Amniotic stem cell (primary cell): Measurements from ENCODE around the gene GPR171.
A peak's percentile ranks its signal among the peaks of the same experiment; 100 is the strongest.
"Not testable (repeated sequence)": the region's sequence is repeated elsewhere in the genome, so short reads cannot be mapped to it uniquely, and the experiment has no call there.

ENCODE experiments used
- DNase-seq: peaks from one replicate; lab custom pipeline; 2025; lab: John Stamatoyannopoulos, UW

The GPR171 gene

DNA sequence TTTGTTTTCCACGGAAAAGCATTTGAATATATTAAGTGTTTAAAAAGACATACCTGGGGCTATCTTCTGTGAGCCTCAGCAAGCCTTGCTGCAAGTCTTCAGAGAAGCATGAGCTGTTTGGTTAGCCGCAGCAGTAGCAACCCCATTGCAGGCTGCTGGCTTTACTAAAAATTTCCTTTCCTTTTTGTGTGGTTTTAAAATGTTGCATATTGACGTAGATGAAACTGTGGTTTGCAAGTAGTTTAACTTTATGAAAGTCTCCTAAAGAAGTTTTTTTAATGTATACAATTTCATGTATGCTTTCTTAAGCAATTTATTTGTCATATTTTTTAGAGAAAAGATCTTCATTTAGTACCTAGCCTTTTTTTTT, at the start of gene GPR171:
Gene GPR171 (minus strand): TSS at position 166 of the 370 bp plus-strand sequence. CDS start 3,830 bp downstream, outside the sequence.
- no peak for DNase-seq

DNA sequence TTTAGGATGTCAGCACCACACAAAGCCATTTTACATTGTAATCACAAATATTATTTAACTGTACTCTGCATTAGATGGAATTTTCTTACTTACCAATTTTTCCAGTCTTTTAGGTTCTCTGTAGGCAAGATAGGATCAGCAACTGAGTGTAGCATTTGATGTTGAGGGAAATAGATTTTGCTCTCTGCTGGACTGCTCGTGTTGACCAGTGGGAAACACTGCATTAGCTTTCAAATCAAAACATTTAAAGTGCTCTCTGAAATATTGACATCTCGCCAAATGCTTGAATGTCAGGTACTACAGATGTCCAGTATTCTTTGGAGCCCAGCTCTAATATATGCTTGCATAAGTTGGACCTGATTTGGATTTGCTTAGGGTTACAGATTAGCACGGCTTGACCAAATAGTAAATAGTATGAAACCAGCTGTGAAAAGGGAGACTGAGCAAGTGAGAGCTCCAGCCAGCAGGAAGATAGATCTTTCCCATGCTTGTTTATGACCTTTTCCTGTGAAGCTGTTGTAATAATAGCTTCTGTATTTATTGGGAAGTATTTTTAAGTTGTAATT, 45.8 kb upstream of the GPR171 start:
- no peak for DNase-seq

- not testable (repeated sequence) for DNase-seq
Measured at GRCh38 chr3:151242006-151242405, 39.0 kb upstream of the GPR171 start.

DNA sequence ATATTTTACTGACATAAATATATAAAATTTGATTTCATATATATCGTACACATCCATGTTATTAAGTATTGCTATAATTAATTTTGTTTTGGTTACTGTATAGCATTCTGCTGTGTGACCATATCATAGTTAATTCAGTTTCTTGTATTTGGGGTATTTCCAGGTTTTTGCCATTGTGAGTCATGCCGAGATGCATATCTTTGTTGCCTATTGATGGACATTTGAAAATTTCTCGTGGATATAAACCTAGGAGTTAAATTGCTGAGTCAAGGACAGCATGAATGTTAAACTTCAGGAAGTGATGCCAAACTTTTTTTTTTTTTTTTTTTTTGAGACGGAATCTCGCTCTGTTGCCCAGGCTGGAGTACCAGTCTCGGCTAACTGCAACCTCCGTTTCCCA, 33.7 kb upstream of the GPR171 start:
- DNase-seq = no peak

GRCh38 chr3:151236316-151236715, 33.3 kb upstream of the GPR171 start:
- DNase-seq = no peak

GRCh38 chr3:151234825-151235224, 31.8 kb upstream of the GPR171 start:
- DNase-seq = no peak

DNA sequence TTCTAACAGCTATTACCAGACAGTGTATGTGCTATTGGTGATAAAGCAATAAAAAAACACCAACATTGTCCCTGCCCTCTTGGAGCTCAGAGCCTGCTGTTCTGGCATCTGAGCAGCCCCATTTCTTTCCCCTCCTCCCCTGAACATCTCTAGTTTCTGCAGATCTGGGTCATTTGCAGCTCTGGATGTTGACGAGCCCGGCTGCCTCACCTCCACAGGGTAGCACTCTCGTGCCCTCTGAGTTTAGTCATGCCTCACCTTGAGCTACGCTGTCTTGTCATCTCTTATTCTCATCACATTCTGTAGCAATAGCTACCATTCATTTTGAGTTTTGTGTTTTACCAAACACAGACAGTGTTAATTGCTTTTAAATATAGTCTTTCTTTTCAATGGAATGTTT, 30.0 kb upstream of the GPR171 start:
- DNase-seq = no peak

- not testable (repeated sequence) for DNase-seq
Measured at GRCh38 chr3:151232403-151232802, 29.4 kb upstream of the GPR171 start.

DNA sequence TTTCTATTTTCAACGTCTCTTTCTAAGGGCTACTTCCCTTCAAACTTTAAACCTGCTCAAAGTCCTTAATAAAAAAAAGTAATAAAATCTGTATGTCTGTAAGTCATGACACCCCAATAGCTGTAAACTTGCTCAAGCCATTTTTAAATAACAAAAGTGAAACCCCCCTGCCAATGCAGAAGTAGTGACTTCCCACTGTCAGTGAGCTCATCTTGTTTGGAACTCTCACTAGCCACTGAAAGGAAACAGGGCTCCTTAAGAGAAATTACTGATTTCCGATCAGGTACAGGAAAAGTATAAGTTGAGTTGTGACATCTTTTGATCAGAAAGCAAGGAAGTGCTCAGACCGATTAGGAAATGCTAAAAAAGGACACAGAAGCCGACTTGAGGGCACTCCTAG, 27.6 kb upstream of the GPR171 start:
- no peak for DNase-seq

DNA sequence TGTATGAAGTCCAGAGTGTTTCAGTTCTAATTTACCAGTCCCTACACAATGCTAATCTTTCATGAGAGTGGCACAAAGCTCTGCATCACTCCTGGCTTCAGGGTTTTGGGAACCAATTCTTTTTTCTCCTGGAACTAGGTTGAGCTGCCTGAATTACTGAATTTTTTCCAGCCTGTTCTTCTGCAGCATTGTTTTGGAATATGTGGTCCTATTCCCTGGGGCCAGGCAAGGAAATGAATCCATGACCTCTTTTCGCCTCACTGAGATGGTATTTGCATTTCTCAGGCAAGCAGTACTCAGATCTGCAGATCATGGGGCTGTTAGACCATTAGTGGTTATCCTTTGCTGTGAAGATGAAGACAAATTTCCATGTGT, 25.6 kb upstream of the GPR171 start:
- no peak for DNase-seq

- DNase-seq = peak; percentile 29
Measured at GRCh38 chr3:151227807-151228665, 25.0 kb upstream of the GPR171 start.

- DNase-seq = no peak
Measured at GRCh38 chr3:151227266-151227806, 24.3 kb upstream of the GPR171 start.

DNA sequence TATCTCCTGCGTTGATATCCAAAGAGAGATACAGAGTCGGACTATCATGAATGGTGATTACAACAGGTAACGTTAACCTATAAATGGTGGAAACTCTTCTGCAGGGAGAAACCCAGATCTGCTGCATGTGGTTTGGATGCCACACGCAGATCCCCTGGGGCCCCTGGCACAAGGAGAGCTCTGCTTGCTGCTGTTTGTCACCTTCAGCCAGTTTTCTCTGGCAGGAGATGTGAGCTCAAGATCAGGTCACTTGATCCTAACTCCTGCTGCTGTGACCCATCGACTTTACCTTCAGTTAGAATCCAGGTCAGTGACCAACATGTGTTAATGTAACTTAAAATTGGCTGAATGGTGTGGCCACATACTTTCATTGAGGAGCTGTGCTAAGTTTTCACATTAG, 23.8 kb upstream of the GPR171 start:
- no peak for DNase-seq

DNA sequence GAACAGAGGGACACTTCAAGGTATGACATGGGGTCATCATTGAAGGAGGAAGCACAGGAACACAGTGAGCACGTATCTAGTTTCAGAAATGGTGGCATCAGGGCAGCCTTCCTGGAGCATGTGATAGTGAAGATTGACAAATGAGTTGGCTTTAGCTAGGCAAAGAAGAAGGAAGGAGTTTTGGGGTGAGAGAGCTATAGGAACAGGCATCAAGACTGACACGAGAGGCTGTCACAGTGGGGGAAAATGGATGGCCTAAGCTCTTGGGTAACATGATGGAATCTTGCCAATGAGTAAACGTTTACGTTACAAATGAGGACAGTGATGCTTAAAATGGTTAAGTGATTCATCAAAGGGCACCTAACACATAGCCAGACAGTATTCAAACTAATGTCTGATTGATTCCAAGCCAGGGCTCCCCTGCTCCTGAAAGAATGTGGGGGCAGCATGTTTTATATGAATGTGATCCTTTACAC, 23.1 kb upstream of the GPR171 start:
- DNase-seq = peak; percentile 17

DNA sequence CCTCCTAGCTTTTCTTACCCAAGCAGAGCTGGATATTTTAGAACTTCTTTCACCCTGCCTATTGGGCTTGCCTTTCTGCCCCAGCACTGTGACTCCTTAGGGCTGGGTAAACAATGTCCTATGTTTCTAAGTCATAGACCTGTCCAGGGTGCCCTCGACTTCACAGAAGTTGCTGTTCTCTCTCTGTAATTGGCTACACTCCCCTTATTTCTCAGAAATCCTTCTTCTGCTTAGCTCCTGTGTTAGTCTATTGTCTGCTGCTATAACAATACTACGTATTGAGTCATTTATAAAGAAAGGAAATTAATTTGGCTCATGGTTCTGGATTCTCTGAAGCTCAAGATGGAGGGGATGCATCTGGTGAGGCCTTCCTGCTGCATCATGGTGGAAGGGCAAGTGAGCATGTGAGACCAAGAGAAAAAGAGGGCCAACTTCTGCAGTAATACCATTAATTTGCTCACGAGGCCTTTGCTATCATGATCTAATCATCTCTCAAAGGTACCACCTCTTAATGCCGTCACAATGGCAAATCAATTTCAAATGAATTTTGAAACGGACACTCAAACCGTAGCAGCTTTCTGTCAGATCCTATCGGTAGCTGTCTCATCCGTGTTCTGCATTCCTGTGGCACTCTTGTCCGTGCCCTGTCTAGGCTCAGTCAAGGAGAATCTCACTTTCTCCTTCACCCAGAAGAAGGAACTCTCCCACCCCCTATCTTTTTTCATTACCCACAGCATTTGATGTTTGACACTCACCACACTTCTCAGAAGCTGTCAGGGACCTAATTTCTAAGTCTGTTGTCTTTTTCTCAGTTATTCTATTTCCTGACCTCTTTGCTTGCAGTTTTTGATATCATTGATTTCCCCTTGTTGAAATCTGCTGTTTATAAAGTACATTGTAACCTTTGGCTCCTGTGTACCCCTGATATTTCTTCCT, 22.3 kb upstream of the GPR171 start:
- DNase-seq = no peak

- no peak for DNase-seq
Measured at GRCh38 chr3:151224268-151224866, 21.4 kb upstream of the GPR171 start.

DNA sequence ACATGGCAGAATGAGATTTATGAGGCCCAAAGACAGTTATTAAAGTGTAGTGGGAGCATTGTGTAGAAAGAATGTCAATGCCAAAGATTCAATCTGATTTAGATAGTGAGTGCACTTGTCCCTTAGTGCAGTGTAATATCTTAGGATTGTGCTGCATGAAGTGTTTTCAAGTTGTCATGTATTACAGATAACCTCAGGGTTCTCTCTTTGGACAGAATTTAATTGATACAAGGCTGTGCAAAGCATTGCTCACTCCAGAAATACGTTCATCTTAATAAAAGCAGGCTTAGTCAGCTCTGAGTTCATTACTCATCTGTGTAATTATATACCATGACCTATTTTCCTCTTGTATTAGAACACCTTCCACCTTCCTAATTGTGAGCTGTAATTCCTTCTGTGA, 16.0 kb upstream of the GPR171 start:
- peak; percentile 4 for DNase-seq

DNA sequence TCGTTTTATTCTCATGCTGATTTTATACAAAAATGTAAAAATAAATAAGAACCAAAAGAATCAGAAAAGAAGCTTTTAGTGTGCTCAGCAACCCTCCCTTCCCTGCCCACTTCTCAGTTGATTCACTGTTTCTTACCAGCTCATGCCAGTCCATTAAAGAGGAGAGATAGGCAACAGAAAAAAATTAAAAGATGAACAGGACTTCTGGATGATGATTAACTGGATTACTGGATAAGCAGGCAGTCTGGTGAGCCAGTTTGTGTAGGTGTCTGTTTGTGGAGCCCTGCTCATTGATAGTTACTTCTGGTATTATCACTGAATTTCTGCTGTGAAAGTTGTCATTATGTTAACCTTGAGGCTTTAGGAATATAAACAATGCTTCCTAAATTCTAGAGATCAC, 15.1 kb upstream of the GPR171 start:
- no peak for DNase-seq

DNA sequence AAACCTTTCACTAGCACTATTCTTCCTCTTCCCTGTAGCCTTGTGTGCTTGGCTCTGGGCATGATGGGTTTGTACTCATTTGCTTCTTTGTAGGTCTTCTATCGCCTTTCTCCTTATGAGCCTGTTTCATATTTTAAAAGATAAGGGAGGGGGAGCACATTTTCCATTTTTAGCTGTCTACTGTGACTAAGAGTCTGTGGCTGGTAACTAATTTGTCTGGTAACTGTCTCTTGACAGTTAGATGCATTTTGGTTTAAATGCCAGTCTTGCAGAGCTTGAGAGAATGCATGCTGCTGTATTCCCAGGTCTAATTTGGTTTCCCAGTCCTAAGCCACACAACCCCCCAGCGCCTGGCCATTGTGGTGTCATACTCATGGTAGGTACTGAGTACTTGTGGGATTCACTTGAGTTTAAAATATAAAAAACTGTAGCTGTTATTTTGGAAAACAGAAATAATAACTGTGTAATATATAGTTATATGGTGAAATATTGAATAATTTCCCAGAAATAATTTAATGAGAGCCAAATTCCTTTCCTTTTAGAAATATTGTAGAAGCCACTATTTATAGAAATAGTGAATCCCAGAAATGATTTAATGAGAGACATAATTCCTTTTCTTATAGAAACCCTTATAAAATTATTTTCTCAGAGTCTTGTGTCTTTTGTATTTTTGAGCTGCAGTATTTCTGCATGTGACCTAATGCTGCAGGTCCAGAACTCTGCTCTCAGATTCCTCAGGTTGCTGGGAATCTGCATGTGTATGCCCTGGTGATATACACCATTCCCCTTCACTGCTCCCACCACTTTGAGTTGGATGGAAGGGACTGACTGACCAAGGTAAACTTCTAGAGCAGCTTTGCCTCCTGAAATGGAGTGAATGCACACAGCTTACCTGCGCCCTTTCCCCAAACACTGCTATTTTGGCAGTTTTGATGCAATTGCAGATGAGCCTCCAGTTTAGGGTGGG, 13.9 kb upstream of the GPR171 start:
- DNase-seq = no peak

DNA sequence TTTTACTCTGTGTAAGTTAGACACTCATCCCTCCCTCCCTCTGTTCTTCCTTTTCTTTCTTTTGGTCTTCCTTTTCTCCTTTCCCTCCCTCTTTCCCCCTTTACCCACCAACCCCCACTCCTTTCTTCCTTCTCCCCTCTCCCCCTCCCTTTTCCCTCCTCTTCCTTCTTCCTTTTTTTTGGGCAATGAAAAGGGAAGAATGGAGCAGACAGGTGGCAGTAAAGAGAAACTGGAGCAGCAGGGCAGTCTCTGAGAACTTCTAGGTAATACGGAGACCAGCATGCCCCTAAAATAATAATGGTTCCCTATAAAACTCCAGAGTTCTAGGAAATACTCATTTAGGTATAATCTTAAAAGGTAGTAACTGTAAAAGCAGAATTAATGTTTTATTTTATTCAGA, 11.4 kb upstream of the GPR171 start:
- no peak for DNase-seq

DNA sequence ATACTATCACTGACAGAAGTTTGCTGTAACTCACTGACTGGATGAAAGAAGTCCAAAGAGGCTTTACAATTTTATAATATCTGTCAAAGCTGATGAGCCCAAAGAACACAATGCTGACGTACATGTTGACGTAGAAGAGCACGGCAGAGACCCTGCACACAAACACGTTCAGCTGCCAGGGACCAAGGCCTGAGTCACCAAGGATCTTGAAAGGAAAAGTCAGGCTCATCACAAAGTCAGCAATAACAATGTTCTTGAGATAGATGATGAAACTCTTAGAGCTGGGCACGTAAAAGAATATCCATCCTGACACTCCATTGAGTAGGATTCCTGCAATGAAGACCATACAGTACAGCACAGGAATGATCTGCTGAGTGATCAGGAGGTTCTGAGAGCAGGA, 10.9 kb upstream of the GPR171 start:
- DNase-seq = no peak
